ENCODE results near the gene SULT4A1.

Gene SULT4A1

DNA sequence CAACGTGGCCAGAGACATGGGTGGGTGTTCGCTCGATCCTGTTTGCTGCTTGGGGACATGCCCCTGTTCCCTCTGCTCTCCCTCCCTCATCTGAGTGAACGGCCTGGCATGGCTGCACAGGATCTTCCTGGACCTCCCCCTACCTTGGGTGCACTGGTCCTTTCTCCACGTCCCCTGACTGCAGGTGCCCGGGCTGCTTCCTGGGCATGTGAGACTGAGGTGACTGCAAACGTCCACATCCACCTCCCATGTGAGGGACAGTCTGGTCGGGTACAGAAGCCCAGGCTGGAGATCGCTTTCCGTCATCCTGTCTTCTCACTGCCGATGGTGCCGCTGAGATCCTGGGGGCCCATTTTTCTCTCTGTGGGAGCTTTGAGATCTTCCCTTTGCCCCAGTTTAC is 11.8 kb downstream of the SULT4A1 start:
- TF ChIP-seq, protein P1, sequence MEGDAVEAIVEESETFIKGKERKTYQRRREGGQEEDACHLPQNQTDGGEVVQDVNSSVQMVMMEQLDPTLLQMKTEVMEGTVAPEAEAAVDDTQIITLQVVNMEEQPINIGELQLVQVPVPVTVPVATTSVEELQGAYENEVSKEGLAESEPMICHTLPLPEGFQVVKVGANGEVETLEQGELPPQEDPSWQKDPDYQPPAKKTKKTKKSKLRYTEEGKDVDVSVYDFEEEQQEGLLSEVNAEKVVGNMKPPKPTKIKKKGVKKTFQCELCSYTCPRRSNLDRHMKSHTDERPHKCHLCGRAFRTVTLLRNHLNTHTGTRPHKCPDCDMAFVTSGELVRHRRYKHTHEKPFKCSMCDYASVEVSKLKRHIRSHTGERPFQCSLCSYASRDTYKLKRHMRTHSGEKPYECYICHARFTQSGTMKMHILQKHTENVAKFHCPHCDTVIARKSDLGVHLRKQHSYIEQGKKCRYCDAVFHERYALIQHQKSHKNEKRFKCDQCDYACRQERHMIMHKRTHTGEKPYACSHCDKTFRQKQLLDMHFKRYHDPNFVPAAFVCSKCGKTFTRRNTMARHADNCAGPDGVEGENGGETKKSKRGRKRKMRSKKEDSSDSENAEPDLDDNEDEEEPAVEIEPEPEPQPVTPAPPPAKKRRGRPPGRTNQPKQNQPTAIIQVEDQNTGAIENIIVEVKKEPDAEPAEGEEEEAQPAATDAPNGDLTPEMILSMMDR (IDR thresholded peaks at IDR 0.05; ENCODE audit: insufficient read depth, low read depth, low read length, missing control alignments): no peak
- no peak overlapping the region for H3K4me3 ChIP-seq (ENCODE audit: low read length)
- no peak for DNase-seq (ENCODE audit: low read depth)

DNA sequence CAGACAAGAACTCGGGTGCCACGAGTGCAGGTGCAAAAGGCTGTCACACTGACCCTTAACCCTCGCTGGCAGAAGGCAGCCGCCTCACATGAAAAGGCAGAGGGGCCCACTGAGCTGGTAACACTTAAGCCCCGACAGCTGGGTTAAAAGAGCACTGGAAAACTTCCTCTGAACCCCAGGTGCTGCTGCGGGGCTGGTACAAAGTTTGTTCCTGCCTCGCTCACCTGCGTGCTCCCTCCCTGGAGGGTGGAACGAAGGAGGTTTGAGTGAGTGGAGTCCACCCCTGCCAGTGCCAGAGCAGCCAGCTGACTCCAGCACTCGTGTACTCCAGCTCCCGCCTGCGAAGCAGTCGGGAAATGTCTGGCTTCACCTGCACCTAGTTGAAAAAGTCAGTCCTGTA is 12.6 kb downstream of the SULT4A1 start:
- H3K4me3 ChIP-seq (ENCODE audit: low read length): no peak overlapping the region
- no peak for DNase-seq (ENCODE audit: low read depth)
- TF ChIP-seq, protein P1 (IDR thresholded peaks at IDR 0.05; ENCODE audit: insufficient read depth, low read depth, low read length, missing control alignments): no peak

- DNase-seq (ENCODE audit: low read depth): peak; percentile 11
- TF ChIP-seq, protein P1 (IDR thresholded peaks at IDR 0.05; ENCODE audit: insufficient read depth, low read depth, low read length, missing control alignments): peak; percentile 44
- H3K4me3 ChIP-seq (ENCODE audit: low read length): no peak overlapping the region
Measured at GRCh38 chr22:43848366-43849171, 13.7 kb downstream of the SULT4A1 start.

- DNase-seq (ENCODE audit: low read depth): no peak
- H3K4me3 ChIP-seq (ENCODE audit: low read length): no peak overlapping the region
- TF ChIP-seq, protein P1 (IDR thresholded peaks at IDR 0.05; ENCODE audit: insufficient read depth, low read depth, low read length, missing control alignments): no peak
Measured at GRCh38 chr22:43847376-43848289, 14.7 kb downstream of the SULT4A1 start.

GRCh38 chr22:43846966-43847365 is 15.3 kb downstream of the SULT4A1 start:
- DNase-seq (ENCODE audit: low read depth): no peak
- no peak overlapping the region for H3K4me3 ChIP-seq (ENCODE audit: low read length)
- TF ChIP-seq, protein P1 (IDR thresholded peaks at IDR 0.05; ENCODE audit: insufficient read depth, low read depth, low read length, missing control alignments): no peak

GRCh38 chr22:43845981-43846380 is 16.3 kb downstream of the SULT4A1 start:
- no peak for DNase-seq (ENCODE audit: low read depth)
- H3K4me3 ChIP-seq (ENCODE audit: low read length): no peak overlapping the region
- TF ChIP-seq, protein P1 (IDR thresholded peaks at IDR 0.05; ENCODE audit: insufficient read depth, low read depth, low read length, missing control alignments): no peak

Measured in epithelial cell of esophagus (primary cell).